ENCODE results near the gene BCL7A. TPM values are rescaled to one million over a fixed set of nuclear protein-coding genes. Genes with fewer than 3 reads are reported as not detected.

BCL7A gene
- total and polyA plus RNA-seq, 10 of the 15 experiments (the other 5 are each of a cell fraction or from before 2014, with no cell fraction given) = 0.37 to 17.2 (median 11.7) TPM

DNA sequence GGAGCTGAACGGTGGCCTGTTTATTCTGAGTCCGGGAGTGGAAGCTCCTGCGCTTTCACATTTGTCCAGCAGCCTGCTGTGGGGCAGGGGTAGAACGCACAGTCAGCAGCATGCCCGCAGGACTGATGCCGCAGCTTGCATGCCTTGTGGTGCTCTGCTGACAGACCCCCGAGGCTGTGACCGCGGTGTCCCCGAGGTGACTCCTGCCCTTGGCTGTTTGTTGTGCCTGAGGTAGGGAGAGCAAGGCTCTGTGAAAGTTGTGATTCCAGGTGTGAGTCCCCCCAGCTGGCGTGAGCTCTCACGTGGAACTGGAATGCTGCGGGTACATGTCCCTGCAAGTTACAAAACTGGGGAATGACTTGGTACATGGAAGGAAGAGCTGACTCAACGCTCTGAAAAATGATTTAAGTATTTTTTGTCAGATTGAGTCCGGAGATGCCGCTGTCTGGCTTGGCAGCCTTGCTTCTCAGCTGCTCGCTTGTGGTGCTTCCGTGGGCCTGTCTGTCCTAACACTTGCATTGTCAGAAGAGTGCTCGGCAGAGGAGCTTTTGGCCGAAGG lies 75.0 kb downstream of the BCL7A start:
- no peaks in the 10 kb centered on the region; a peak in 1 of 4 replicates for H3K36me3 ChIP-seq (ENCODE audit: control insufficient read depth in 2 of 2, insufficient read depth in 2 of 2, low read length in 1 of 2)
- WGBS (ENCODE audit: insufficient coverage, insufficient replicate concordance, low lambda C conversion rate, missing lambda C conversion rate) = 86% methylated on average over 20 of the region's 20 CpGs
- CTCF ChIA-PET = interaction anchor here (1.2 to 2.2 kb wide), 4 partner anchors 8 to 43 kb away, joined by 4 to 8 read pairs (median 5); no protein-coding TSS in a partner anchor
- no peak overlapping the region for H3K4me3 ChIP-seq
- H3K9me3 ChIP-seq (replicated peaks; ENCODE audit: control insufficient read depth, insufficient read depth, low read length) = no peaks in the 10 kb centered on the region; the same call in 2 of the 3 replicates
- BruUV-seq (replicated peaks) = no TSS peak
- RAD21 ChIA-PET (ENCODE audit: unreplicated experiment) = no interaction called here
- H3K4me1 ChIP-seq (ENCODE audit: control insufficient read depth, insufficient read depth, low read length) = peaks cover 8% of the 10 kb centered on the region
- ATAC-seq (no peak), FAIRE-seq (no peak), DNase-seq (ENCODE audit: low read depth, low spot score) (no peak)
- H2AFZ ChIP-seq (ENCODE audit: control insufficient read depth, low read depth, low read length) = no peak overlapping the region
- no peaks in the 10 kb centered on the region for H4K20me1 ChIP-seq (ENCODE audit: control insufficient read depth, insufficient read depth)
- H3K9ac ChIP-seq (ENCODE audit: control insufficient read depth, insufficient read depth, low read length) = no peak overlapping the region
- intact Hi-C loops (cut with micrococcal nuclease; ENCODE audit: unreplicated experiment) = no loop called here
- POLR2A ChIA-PET = no interaction called here
- in situ Hi-C loops (cut with MboI) = no loop called here
- H3K4me2 ChIP-seq (ENCODE audit: control insufficient read depth, insufficient read depth) = no peak overlapping the region
- SMC1A ChIA-PET (ENCODE audit: uncharacterized antibody, unreplicated experiment) = interaction anchor here (0.5 kb wide), 1 partner anchor 117 kb away, joined by 3 read pairs; no protein-coding TSS in a partner anchor
- no peaks in the 10 kb centered on the region; the same call in 1 of the 2 replicates for H3K79me2 ChIP-seq (ENCODE audit: control insufficient read depth, insufficient read depth, low read length)
- no peaks in the 10 kb centered on the region for H3K27me3 ChIP-seq (replicated peaks in 1 of 2; ENCODE audit: control insufficient read depth in 2 of 2, insufficient read depth in 2 of 2, low read length in 1 of 2)
- H3K27ac ChIP-seq (ENCODE audit: control insufficient read depth, insufficient read depth) = no peak overlapping the region
- TF ChIP-seq, protein P1, sequence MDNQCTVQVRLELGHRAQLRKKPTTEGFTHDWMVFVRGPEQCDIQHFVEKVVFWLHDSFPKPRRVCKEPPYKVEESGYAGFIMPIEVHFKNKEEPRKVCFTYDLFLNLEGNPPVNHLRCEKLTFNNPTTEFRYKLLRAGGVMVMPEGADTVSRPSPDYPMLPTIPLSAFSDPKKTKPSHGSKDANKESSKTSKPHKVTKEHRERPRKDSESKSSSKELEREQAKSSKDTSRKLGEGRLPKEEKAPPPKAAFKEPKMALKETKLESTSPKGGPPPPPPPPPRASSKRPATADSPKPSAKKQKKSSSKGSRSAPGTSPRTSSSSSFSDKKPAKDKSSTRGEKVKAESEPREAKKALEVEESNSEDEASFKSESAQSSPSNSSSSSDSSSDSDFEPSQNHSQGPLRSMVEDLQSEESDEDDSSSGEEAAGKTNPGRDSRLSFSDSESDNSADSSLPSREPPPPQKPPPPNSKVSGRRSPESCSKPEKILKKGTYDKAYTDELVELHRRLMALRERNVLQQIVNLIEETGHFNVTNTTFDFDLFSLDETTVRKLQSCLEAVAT (IDR thresholded peaks at IDR 0.05) = no peak
- no peak for TF ChIP-seq STAT1 (conservative IDR thresholded peaks at IDR 0.05)
- TF ChIP-seq NFXL1 (IDR thresholded peaks at IDR 0.05; ENCODE audit: borderline replicate concordance) = no peak
- TF ChIP-seq, protein P2, sequence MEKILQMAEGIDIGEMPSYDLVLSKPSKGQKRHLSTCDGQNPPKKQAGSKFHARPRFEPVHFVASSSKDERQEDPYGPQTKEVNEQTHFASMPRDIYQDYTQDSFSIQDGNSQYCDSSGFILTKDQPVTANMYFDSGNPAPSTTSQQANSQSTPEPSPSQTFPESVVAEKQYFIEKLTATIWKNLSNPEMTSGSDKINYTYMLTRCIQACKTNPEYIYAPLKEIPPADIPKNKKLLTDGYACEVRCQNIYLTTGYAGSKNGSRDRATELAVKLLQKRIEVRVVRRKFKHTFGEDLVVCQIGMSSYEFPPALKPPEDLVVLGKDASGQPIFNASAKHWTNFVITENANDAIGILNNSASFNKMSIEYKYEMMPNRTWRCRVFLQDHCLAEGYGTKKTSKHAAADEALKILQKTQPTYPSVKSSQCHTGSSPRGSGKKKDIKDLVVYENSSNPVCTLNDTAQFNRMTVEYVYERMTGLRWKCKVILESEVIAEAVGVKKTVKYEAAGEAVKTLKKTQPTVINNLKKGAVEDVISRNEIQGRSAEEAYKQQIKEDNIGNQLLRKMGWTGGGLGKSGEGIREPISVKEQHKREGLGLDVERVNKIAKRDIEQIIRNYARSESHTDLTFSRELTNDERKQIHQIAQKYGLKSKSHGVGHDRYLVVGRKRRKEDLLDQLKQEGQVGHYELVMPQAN (conservative IDR thresholded peaks at IDR 0.05) = no peak
- TF ChIP-seq TCF3 (IDR thresholded peaks at IDR 0.05; ENCODE audit: borderline replicate concordance, insufficient read depth, low read depth, low read length) = no peak
- TF ChIP-seq BHLHE40 (IDR thresholded peaks at IDR 0.05; ENCODE audit: borderline replicate concordance in 1 of 2, low read depth in 2 of 2, low read length in 1 of 2) = no peak
- TF ChIP-seq CBX5 (IDR thresholded peaks at IDR 0.05; ENCODE audit: low read depth) = no peak
- no peak for TF ChIP-seq ZNF207 (IDR thresholded peaks at IDR 0.05; ENCODE audit: borderline replicate concordance)
- TF ChIP-seq, protein P3, sequence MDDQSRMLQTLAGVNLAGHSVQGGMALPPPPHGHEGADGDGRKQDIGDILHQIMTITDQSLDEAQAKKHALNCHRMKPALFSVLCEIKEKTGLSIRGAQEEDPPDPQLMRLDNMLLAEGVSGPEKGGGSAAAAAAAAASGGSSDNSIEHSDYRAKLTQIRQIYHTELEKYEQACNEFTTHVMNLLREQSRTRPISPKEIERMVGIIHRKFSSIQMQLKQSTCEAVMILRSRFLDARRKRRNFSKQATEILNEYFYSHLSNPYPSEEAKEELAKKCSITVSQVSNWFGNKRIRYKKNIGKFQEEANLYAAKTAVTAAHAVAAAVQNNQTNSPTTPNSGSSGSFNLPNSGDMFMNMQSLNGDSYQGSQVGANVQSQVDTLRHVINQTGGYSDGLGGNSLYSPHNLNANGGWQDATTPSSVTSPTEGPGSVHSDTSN (IDR thresholded peaks at IDR 0.05; ENCODE audit: insufficient replicate concordance, low read depth, low read length) = no peak
- no peak for TF ChIP-seq ASH2L (IDR thresholded peaks at IDR 0.05; ENCODE audit: borderline replicate concordance, low read depth)
- no peak for TF ChIP-seq SMAD1 (IDR thresholded peaks at IDR 0.05; ENCODE audit: low read depth, partially characterized antibody)
- no peak for TF ChIP-seq EZH2 (IDR thresholded peaks at IDR 0.05; ENCODE audit: borderline replicate concordance, control insufficient read depth, low read depth, low read length)
- TF ChIP-seq, protein P4, sequence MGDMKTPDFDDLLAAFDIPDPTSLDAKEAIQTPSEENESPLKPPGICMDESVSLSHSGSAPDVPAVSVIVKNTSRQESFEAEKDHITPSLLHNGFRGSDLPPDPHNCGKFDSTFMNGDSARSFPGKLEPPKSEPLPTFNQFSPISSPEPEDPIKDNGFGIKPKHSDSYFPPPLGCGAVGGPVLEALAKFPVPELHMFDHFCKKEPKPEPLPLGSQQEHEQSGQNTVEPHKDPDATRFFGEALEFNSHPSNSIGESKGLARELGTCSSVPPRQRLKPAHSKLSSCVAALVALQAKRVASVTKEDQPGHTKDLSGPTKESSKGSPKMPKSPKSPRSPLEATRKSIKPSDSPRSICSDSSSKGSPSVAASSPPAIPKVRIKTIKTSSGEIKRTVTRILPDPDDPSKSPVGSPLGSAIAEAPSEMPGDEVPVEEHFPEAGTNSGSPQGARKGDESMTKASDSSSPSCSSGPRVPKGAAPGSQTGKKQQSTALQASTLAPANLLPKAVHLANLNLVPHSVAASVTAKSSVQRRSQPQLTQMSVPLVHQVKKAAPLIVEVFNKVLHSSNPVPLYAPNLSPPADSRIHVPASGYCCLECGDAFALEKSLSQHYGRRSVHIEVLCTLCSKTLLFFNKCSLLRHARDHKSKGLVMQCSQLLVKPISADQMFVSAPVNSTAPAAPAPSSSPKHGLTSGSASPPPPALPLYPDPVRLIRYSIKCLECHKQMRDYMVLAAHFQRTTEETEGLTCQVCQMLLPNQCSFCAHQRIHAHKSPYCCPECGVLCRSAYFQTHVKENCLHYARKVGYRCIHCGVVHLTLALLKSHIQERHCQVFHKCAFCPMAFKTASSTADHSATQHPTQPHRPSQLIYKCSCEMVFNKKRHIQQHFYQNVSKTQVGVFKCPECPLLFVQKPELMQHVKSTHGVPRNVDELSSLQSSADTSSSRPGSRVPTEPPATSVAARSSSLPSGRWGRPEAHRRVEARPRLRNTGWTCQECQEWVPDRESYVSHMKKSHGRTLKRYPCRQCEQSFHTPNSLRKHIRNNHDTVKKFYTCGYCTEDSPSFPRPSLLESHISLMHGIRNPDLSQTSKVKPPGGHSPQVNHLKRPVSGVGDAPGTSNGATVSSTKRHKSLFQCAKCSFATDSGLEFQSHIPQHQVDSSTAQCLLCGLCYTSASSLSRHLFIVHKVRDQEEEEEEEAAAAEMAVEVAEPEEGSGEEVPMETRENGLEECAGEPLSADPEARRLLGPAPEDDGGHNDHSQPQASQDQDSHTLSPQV (IDR thresholded peaks at IDR 0.05) = no peak
- no peak for TF ChIP-seq ZNF622 (IDR thresholded peaks at IDR 0.05)
- TF ChIP-seq POU2F2 (IDR thresholded peaks at IDR 0.05; ENCODE audit: borderline replicate concordance, low read depth, low read length) = no peak

Data from GM12878 (cell line).